Hepatocyte (in vitro differentiated cells): Measurements from ENCODE around the gene SPAG4.

Experiments used
- EZH2 ChIP-seq: fragments of 200-600 bp; sonication (generic); IDR thresholded peaks from 2 replicates; pipeline ENCODE4 v1.6.1; 2016; ENCODE audit warnings: antibody characterized with exemption, mild to moderate bottlenecking, borderline replicate concordance
- TF ChIP-seq, protein P1 (sequence below): fragments of 200-600 bp; sonication (generic); IDR thresholded peaks from 2 replicates; pipeline ENCODE4 v1.5.1; 2016; ENCODE audit warnings: antibody characterized with exemption, mild to moderate bottlenecking; ENCODE audit not compliant: poor library complexity

DNA sequence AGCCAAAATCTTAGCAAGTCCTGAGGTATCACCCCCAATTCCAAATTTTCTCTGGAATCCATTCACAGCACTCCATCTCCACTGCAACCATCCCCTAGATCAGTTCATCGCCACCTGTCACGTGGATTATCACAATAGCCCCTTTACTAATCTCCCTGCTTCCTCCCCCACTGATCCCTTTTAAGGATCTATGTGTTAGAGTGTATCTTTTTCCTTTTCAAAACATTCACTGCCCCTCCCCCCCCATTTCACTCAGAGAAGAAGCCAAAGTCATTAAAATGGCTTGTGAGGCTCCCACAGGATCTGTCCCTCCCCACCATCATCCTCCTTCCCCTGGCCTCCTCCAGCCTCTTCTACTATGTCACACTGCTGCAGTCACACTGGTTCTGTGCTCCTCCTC is 18.4 kb upstream of the SPAG4 start:
- TF ChIP-seq, protein P1, sequence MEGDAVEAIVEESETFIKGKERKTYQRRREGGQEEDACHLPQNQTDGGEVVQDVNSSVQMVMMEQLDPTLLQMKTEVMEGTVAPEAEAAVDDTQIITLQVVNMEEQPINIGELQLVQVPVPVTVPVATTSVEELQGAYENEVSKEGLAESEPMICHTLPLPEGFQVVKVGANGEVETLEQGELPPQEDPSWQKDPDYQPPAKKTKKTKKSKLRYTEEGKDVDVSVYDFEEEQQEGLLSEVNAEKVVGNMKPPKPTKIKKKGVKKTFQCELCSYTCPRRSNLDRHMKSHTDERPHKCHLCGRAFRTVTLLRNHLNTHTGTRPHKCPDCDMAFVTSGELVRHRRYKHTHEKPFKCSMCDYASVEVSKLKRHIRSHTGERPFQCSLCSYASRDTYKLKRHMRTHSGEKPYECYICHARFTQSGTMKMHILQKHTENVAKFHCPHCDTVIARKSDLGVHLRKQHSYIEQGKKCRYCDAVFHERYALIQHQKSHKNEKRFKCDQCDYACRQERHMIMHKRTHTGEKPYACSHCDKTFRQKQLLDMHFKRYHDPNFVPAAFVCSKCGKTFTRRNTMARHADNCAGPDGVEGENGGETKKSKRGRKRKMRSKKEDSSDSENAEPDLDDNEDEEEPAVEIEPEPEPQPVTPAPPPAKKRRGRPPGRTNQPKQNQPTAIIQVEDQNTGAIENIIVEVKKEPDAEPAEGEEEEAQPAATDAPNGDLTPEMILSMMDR, result no peak
- TF ChIP-seq EZH2, result no peak
